ENCODE results near the gene CROCC.

DNA sequence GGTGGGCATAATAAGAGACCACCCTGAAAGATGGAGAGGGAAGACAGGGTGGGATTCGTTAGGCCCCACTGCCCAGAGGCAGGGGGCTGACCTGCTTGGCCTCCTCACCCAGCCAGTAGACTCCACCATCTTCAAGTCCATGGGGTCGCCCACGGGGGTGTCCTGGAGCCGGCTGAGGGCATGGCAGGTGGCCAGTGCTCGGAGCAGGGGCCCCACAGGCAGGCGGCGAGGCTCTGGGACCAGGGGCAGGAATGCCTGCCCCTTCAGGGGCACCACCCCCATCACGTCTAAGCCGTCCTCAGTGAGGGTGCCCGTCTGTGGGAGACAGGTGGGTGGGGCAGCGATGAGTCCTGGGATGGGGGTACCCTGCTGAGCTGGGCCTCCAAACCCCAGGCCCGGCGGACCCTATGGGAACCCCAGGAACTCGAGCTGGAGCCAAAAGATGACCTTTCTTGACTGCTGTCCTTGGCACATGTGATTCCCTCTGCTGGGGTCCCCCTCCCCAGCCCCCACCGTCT is 71.8 kb downstream of the CROCC start:
- TF ChIP-seq HDGF (IDR thresholded peaks at IDR 0.05), result no peak
- TF ChIP-seq MYNN (IDR thresholded peaks at IDR 0.05), result no peak
- TF ChIP-seq MYNN (CRISPR knock-in tag; IDR thresholded peaks at IDR 0.05), result no peak
